NB4 (cell line): ENCODE data around the gene ITPR2.

Experiments used
- CTCF ChIP-seq: IDR thresholded peaks from one replicate; pipeline ENCODE4 v1.5.1; 2012; ENCODE audit warnings: low read depth, low read length
- POLR2A ChIP-seq: IDR thresholded peaks from 2 replicates; pipeline ENCODE4 v1.6.1; 2011; ENCODE audit warnings: mild to moderate bottlenecking; ENCODE audit not compliant: insufficient read length; ENCODE audit errors: extremely low read depth

- no peak for TF ChIP-seq CTCF
- TF ChIP-seq POLR2A = no peak
These were observed 457.9 kb downstream of the ITPR2 start for GRCh38 chr12:26374934-26375680.
